CD14-positive monocyte (primary cell): ENCODE results near the gene MZB1. TPM values are rescaled to one million over a fixed set of nuclear protein-coding genes. Genes with fewer than 3 reads are reported as not detected.

ENCODE experiments used
- DNase-seq, 3 donors: peaks; one replicate each; pipeline ENCODE4 v3.0.0-alpha.2; 2011 to 2022
- H2AFZ ChIP-seq: 2 replicates; pipeline ENCODE4 v1.6.0; 2012; ENCODE audit warnings: mild to moderate bottlenecking, low read depth, low read length, inconsistent platforms; ENCODE audit not compliant: insufficient read depth, poor library complexity, severe bottlenecking
- H3K27ac ChIP-seq, 2 donors: 1 replicate in 1 of 2; 2 replicates in 1 of 2; pipeline ENCODE4 v1.5.1; 2012 to 2013; ENCODE audit warnings: low read length in 2 of 2, control low read depth in 1 of 2, inconsistent platforms in 1 of 2, low read depth in 1 of 2, mild to moderate bottlenecking in 1 of 2
- H3K27me3 ChIP-seq, 2 donors: one replicate each; pipeline versions ENCODE4 v1.6.0 to v1.6.1; 2011 to 2013; ENCODE audit warnings: low read length in 2 of 2; ENCODE audit not compliant: control insufficient read depth in 2 of 2, insufficient read depth in 2 of 2
- H3K36me3 ChIP-seq, 2 donors: replicated peaks in 1 of 2; 1 replicate in 1 of 2; 2 replicates in 1 of 2; pipeline versions ENCODE4 v1.5.1 to v1.6.1; 2012 to 2013; ENCODE audit warnings: low read length in 2 of 2, control low read depth in 1 of 2, inconsistent platforms in 1 of 2, mild to moderate bottlenecking in 1 of 2; ENCODE audit not compliant: insufficient read depth in 2 of 2, control insufficient read depth in 1 of 2
- H3K4me1 ChIP-seq, 2 donors: 1 replicate in 1 of 2; 2 replicates in 1 of 2; pipeline versions ENCODE4 v1.5.1 to v1.6.1; 2012 to 2013; ENCODE audit warnings: low read length in 2 of 2, control low read depth in 1 of 2, inconsistent platforms in 1 of 2, mild to moderate bottlenecking in 1 of 2, moderate library complexity in 1 of 2; ENCODE audit not compliant: insufficient read depth in 2 of 2, control insufficient read depth in 1 of 2
- H3K4me2 ChIP-seq: replicated peaks from 2 replicates; pipeline ENCODE3; 2012; ENCODE audit warnings: low read length, moderate library complexity, mild to moderate bottlenecking; ENCODE audit not compliant: poor library complexity, severe bottlenecking; ENCODE audit errors: extremely low read depth
- H3K4me3 ChIP-seq, 3 experiments: fragments of 200-600 bp in 1 of 3; sonication (generic) in 1 of 3; replicated peaks in 1 of 3; 1 replicate in 2 of 3; 2 replicates in 1 of 3; pipeline ENCODE4 v1.5.1; 2011 to 2013; ENCODE audit warnings: low read length in 3 of 3, mild to moderate bottlenecking in 3 of 3, control low read depth in 2 of 3, low read depth in 2 of 3, inconsistent platforms in 1 of 3, moderate library complexity in 1 of 3
- H3K79me2 ChIP-seq: 2 replicates; pipeline ENCODE4 v1.6.0; 2012; ENCODE audit warnings: mild to moderate bottlenecking, control low read depth, inconsistent platforms, low read length, moderate library complexity; ENCODE audit not compliant: insufficient read depth
- H3K9ac ChIP-seq: 2 replicates; pipeline ENCODE4 v1.6.0; 2017; ENCODE audit warnings: low read length, mild to moderate bottlenecking; ENCODE audit not compliant: insufficient read depth, poor library complexity, severe bottlenecking
- H3K9me3 ChIP-seq, 2 donors: replicated peaks in 1 of 2; 1 replicate in 1 of 2; 2 replicates in 1 of 2; pipeline versions ENCODE4 v1.5.1 to v1.6.1; 2012 to 2013; ENCODE audit warnings: low read length in 2 of 2, control low read depth in 1 of 2; ENCODE audit not compliant: control insufficient read depth in 1 of 2, insufficient read depth in 1 of 2
- H4K20me1 ChIP-seq: 2 replicates; pipeline ENCODE4 v1.6.0; 2012; ENCODE audit warnings: mild to moderate bottlenecking, low read length, control low read depth, moderate library complexity; ENCODE audit not compliant: insufficient read depth
- H3K27ac Mint-ChIP-seq, 7 donors: one replicate each; pipeline ENCODE4 v1.8.0; 2020; ENCODE audit warnings: mild to moderate bottlenecking in 7 of 7, mixed read lengths in 7 of 7, moderate library complexity in 6 of 7, inconsistent platforms in 2 of 7
- H3K27me3 Mint-ChIP-seq, 3 donors: one replicate each; pipeline ENCODE4 v1.8.0; 2021 to 2022; ENCODE audit warnings: low read depth in 3 of 3, mild to moderate bottlenecking in 3 of 3, mixed read lengths in 3 of 3, moderate library complexity in 3 of 3, inconsistent platforms in 1 of 3
- H3K36me3 Mint-ChIP-seq, 2 donors: one replicate each; pipeline ENCODE4 v1.8.0; 2020; ENCODE audit warnings: mixed read lengths in 2 of 2, inconsistent platforms in 1 of 2, mild to moderate bottlenecking in 1 of 2
- H3K4me1 Mint-ChIP-seq: one replicate; pipeline ENCODE4 v1.8.0; 2020; ENCODE audit warnings: mild to moderate bottlenecking, mixed read lengths
- H3K4me3 Mint-ChIP-seq, 2 donors: one replicate each; pipeline ENCODE4 v1.8.0; 2020; ENCODE audit warnings: mild to moderate bottlenecking in 2 of 2, mixed read lengths in 2 of 2, moderate library complexity in 1 of 2
- H3K9me3 Mint-ChIP-seq, 7 donors: one replicate each; pipeline ENCODE4 v1.8.0; 2020 to 2022; ENCODE audit warnings: mixed read lengths in 7 of 7, mild to moderate bottlenecking in 6 of 7, moderate library complexity in 6 of 7, inconsistent platforms in 2 of 7
- CTCF ChIP-seq: fragments of 200-600 bp; IDR thresholded peaks from one replicate; pipeline ENCODE4 v1.8.0; 2022; ENCODE audit warnings: antibody characterized with exemption, mild to moderate bottlenecking
- WGBS: methylation state at CpG from one replicate; pipeline ENCODE4 v1.1.5; 2013; ENCODE audit warnings: missing lambda C conversion rate; ENCODE audit not compliant: insufficient coverage; 5-methylcytosine and 5-hydroxymethylcytosine counted together
- intact Hi-C, 2 donors: fragments of 100-400 bp; cut with micrococcal nuclease; formaldehyde crosslinking; loops; one replicate each; pipeline versions ENCODE4 v1.15.0 to v1.15.1; 2023
- polyA plus RNA-seq, 3 donors: library from polyadenylated mRNA; depleted of rRNA in 1 of 3; unstranded in 2 of 3; stranded (reverse) in 1 of 3; fragments of 300-500 nt in 2 of 3; fragments of >200 nt in 1 of 3; fragmentation: Illumina TruSeq in 2 of 3; gene quantifications; 1 replicate in 2 of 3; 2 replicates in 1 of 3; pipeline ENCODE4 v1.2.3, GENCODE V29; 2012 to 2021

The MZB1 gene
- polyA plus RNA-seq, 3 donors = 0.30 to 0.52 TPM; not detected in 1

GRCh38 chr5:139417214-139417613, 27.5 kb upstream of the MZB1 start:
- Histone ChIP-seq H3K4me1 (no peaks in the 10 kb centered on the region), H3K79me2 (no peaks in the 10 kb centered on the region), H2AFZ (no peak overlapping the region), H3K4me2 (no peak overlapping the region), H3K9ac (no peak overlapping the region), H3K36me3 (no peaks in the 10 kb centered on the region), H3K27ac (no peak overlapping the region), H3K9me3 (no peaks in the 10 kb centered on the region), H3K27me3 (no peaks in the 10 kb centered on the region), H3K4me3 (no peak overlapping the region), H4K20me1 (no peaks in the 10 kb centered on the region)
- Mint-ChIP-seq H3K4me3 (no peak overlapping the region), H3K4me1 (no peaks in the 10 kb centered on the region), H3K27me3 (peaks cover 0 to 1% (median 0%) of the 10 kb centered on the region in 3 donors), H3K27ac (no peak overlapping the region), H3K36me3 (peaks cover 3 to 8% of the 10 kb centered on the region in 2 donors), H3K9me3 (peaks cover 0 to 1% (median 0%) of the 10 kb centered on the region in 7 donors)
- no peak for DNase-seq
- intact Hi-C loops = no loop called here
- no peak for TF ChIP-seq CTCF
- 10% methylated on average over 2 of the region's 4 CpGs for WGBS

- Histone ChIP-seq H3K4me2 (no peak overlapping the region), H3K4me1 (no peaks in the 10 kb centered on the region), H2AFZ (no peak overlapping the region), H4K20me1 (no peaks in the 10 kb centered on the region), H3K4me3 (no peak overlapping the region), H3K27me3 (no peaks in the 10 kb centered on the region), H3K9me3 (no peaks in the 10 kb centered on the region), H3K36me3 (no peaks in the 10 kb centered on the region), H3K27ac (no peak overlapping the region), H3K9ac (no peak overlapping the region), H3K79me2 (no peaks in the 10 kb centered on the region)
- intact Hi-C loops = no loop called here
- H3K4me1 Mint-ChIP-seq = no peaks in the 10 kb centered on the region
- peaks cover 0 to 1% (median 0%) of the 10 kb centered on the region in 3 donors for H3K27me3 Mint-ChIP-seq
- no peak overlapping the region for H3K27ac Mint-ChIP-seq
- WGBS = 98% methylated on average over 7 of the region's 9 CpGs
- TF ChIP-seq CTCF = no peak
- DNase-seq = no peak
- H3K36me3 Mint-ChIP-seq = peaks cover 3 to 8% of the 10 kb centered on the region in 2 donors
- peaks cover 0 to 1% (median 0%) of the 10 kb centered on the region in 7 donors for H3K9me3 Mint-ChIP-seq
- H3K4me3 Mint-ChIP-seq = no peak overlapping the region
These were observed 26.9 kb upstream of the MZB1 start for GRCh38 chr5:139416651-139417050.
